ENCODE data around the gene MYL6B.

GRCh38 chr12:56150563-56150962 is 1.8 kb upstream of the MYL6B start:
- TF ChIP-seq, protein P1, sequence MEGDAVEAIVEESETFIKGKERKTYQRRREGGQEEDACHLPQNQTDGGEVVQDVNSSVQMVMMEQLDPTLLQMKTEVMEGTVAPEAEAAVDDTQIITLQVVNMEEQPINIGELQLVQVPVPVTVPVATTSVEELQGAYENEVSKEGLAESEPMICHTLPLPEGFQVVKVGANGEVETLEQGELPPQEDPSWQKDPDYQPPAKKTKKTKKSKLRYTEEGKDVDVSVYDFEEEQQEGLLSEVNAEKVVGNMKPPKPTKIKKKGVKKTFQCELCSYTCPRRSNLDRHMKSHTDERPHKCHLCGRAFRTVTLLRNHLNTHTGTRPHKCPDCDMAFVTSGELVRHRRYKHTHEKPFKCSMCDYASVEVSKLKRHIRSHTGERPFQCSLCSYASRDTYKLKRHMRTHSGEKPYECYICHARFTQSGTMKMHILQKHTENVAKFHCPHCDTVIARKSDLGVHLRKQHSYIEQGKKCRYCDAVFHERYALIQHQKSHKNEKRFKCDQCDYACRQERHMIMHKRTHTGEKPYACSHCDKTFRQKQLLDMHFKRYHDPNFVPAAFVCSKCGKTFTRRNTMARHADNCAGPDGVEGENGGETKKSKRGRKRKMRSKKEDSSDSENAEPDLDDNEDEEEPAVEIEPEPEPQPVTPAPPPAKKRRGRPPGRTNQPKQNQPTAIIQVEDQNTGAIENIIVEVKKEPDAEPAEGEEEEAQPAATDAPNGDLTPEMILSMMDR (conservative IDR thresholded peaks at IDR 0.05; ENCODE audit: low read length), result no peak
- TF ChIP-seq EZH2phosphoT487 (IDR thresholded peaks at IDR 0.05; ENCODE audit: borderline replicate concordance), result no peak
